ENCODE measurements around the gene S100A12.

DNA sequence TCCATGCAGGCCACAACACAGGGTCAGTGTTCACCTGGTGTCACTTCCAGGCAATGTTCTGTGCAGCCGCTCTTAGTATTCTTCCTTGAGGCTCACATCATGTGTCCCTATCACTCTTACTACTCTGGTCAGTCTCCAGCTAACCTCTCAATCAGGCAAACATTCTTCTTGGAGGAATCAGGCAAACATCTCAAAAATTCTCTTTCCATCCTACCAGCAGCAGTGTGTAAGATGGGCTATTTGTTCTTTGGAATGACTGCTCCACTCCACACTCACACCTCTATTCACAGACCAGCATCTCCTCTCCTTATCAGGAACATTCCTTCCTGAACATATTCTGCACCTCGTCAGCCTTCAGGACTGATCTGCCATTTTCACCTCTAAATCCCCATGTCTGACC, 44.9 kb upstream of the S100A12 start:
- TF ChIP-seq, protein P1, sequence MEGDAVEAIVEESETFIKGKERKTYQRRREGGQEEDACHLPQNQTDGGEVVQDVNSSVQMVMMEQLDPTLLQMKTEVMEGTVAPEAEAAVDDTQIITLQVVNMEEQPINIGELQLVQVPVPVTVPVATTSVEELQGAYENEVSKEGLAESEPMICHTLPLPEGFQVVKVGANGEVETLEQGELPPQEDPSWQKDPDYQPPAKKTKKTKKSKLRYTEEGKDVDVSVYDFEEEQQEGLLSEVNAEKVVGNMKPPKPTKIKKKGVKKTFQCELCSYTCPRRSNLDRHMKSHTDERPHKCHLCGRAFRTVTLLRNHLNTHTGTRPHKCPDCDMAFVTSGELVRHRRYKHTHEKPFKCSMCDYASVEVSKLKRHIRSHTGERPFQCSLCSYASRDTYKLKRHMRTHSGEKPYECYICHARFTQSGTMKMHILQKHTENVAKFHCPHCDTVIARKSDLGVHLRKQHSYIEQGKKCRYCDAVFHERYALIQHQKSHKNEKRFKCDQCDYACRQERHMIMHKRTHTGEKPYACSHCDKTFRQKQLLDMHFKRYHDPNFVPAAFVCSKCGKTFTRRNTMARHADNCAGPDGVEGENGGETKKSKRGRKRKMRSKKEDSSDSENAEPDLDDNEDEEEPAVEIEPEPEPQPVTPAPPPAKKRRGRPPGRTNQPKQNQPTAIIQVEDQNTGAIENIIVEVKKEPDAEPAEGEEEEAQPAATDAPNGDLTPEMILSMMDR (conservative IDR thresholded peaks at IDR 0.05; ENCODE audit: low read length) = no peak
- no peak for TF ChIP-seq EZH2phosphoT487 (IDR thresholded peaks at IDR 0.05; ENCODE audit: borderline replicate concordance, low read depth, low read length)

Measured in OCI-LY7 (cell line).